GM23338 (cell line): Measurements from ENCODE around the gene SH3TC2.

Experiments
- CREB1 ChIP-seq: fragments of 250-450 bp; sonication (Bioruptor Pico); IDR thresholded peaks from 2 replicates; pipeline ENCODE4 v1.5.0; 2020; ENCODE audit warnings: low read depth, mild to moderate bottlenecking, moderate library complexity
- EZH2 ChIP-seq: fragments of 200-600 bp; sonication (generic); IDR thresholded peaks from one replicate; pipeline ENCODE4 v1.8.0; 2017; ENCODE audit warnings: antibody characterized with exemption, mild to moderate bottlenecking, low read depth; ENCODE audit not compliant: unreplicated experiment
- EZH2phosphoT487 ChIP-seq: fragments of 200-600 bp; sonication (generic); IDR thresholded peaks from one replicate; pipeline ENCODE4 v1.8.1; 2018; ENCODE audit warnings: antibody characterized with exemption; ENCODE audit not compliant: unreplicated experiment
- NANOG ChIP-seq: IDR thresholded peaks from 2 replicates; pipeline ENCODE4 v1.6.1; 2016; ENCODE audit warnings: antibody characterized with exemption, borderline replicate concordance
- POLR2AphosphoS5 ChIP-seq: IDR thresholded peaks from 2 replicates; pipeline ENCODE4 v1.6.1; 2016; ENCODE audit warnings: antibody characterized with exemption, low read depth
- ZNF331 ChIP-seq: fragments of 250-450 bp; sonication (Bioruptor Pico); IDR thresholded peaks from 2 replicates; pipeline ENCODE4 v1.5.0; 2020; ENCODE audit warnings: low read depth, mild to moderate bottlenecking, moderate library complexity
- TF ChIP-seq, protein P1 (sequence below), 2 experiments: fragments of 200-600 bp in 1 of 2; sonication (generic) in 1 of 2; conservative IDR thresholded peaks; 2 replicates each; pipeline versions ENCODE4 v1.5.1 to v1.6.1; 2016 to 2017; ENCODE audit warnings: antibody characterized with exemption in 2 of 2, low read depth in 2 of 2, mild to moderate bottlenecking in 2 of 2, moderate library complexity in 1 of 2

DNA sequence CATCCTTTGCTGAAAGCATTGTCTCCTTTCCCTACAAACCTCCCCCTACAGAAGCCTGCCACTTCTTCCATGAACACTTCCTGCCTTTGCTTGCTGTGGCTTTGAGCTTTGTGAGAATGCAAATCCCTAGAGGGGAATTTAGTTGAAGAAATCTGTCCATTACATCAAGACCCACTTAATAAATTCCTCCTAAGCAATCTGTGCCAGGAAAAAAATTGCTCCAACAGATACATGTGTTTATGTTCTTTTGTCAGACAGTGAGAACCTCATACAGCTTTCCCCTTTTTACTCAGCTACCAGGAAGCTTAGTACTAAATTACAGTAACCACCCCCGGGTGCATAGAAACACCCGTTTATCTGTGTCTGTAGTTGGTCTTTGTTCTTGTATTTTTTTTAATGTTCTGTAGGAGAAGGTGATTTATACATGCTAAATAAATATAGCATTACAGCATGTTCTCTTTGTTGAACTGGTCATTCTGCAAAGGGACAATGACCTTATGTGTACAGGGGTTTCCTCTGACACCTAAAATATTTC lies 43.9 kb downstream of the SH3TC2 start:
- TF ChIP-seq, protein P1, sequence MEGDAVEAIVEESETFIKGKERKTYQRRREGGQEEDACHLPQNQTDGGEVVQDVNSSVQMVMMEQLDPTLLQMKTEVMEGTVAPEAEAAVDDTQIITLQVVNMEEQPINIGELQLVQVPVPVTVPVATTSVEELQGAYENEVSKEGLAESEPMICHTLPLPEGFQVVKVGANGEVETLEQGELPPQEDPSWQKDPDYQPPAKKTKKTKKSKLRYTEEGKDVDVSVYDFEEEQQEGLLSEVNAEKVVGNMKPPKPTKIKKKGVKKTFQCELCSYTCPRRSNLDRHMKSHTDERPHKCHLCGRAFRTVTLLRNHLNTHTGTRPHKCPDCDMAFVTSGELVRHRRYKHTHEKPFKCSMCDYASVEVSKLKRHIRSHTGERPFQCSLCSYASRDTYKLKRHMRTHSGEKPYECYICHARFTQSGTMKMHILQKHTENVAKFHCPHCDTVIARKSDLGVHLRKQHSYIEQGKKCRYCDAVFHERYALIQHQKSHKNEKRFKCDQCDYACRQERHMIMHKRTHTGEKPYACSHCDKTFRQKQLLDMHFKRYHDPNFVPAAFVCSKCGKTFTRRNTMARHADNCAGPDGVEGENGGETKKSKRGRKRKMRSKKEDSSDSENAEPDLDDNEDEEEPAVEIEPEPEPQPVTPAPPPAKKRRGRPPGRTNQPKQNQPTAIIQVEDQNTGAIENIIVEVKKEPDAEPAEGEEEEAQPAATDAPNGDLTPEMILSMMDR (conservative IDR thresholded peaks at IDR 0.05; ENCODE audit: low read depth in 2 of 2) = no peak
- TF ChIP-seq NANOG (no peak), ZNF331 (CRISPR knock-in tag) (no peak), EZH2 (no peak), POLR2AphosphoS5 (no peak), CREB1 (CRISPR knock-in tag) (no peak), EZH2phosphoT487 (no peak)
